HG02588 (cell line): ENCODE measurements around the gene NLRX1.
"Not testable (repeated sequence)": the region's sequence is repeated elsewhere in the genome, so short reads cannot be mapped to it uniquely, and the experiment has no call there.

Experiments
- ATAC-seq: cut with Tn5 transposase; IDR thresholded peaks from one replicate; pipeline ENCODE4 v1.9.1; 2021; ENCODE audit warnings: mild to moderate bottlenecking, moderate library complexity; ENCODE audit not compliant: unreplicated experiment

NLRX1 gene

DNA sequence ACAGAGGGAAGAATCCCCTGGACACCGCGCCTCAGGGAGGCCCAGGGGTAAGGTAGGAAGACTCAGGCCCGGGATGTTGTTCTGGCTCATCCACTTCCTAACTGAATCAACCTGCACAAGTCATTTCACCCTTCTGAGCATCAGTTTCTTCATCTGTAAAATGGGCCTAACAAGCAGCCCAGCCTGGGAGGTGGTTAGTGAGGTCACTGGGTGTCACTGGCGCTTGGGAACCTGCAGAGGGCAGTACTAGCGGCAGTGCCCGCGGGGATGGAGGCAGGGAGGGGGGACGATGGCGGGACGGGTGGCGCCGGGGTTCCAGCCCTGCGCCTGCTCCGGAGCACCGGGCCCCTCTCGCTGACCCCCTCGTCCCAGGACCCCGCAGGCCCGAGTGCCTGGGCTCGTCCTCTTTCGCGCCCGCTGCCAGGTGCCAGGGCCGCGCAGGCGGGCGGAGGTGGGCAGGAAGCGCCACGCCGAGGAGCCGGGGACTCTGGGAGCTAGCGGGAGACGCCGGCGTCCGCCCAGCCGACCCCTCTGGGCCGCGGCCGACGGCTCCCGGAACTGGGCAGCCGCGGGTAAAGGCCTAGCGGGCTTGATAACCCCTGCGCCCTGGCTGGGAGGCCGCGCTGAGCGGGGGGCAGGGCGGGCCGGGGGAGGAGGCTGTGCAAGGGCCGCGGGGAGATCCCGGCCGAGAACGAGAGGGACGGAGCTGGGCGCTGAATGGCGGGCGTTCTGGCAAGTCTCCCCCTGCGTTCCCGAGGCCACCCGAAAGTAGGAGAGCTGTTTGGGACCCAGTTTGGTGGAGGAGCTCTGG lies at the start of gene NLRX1:
NLRX1 (plus strand) TSS at position 255 of the 811 bp plus-strand sequence. CDS start 2,679 bp downstream, outside the sequence.
- peak; percentile 88 for ATAC-seq

DNA sequence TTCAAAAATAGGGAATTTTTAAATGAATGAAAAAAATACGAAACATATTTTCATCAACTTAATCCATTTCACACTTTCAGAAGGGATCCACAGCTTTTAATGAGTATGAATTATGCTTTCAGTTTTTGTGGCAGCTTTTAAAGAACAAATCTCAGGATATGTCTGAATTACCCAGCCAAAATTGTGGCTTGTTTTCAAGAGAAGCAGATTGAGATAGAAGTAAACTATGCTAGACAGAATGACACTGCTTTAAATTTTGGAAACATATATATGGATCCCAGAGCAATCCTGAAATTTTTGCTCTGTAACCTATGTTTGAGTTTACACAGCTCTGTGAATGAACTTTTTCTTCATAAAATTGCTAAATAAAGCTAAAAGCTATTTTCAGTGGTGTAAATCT lies 49.6 kb upstream of the NLRX1 start:
- ATAC-seq: no peak

GRCh38 chr11:119120639-119121007 lies 47.9 kb upstream of the NLRX1 start:
- no peak for ATAC-seq

- ATAC-seq: peak; percentile 96
Measured at GRCh38 chr11:119121008-119121810, 47.3 kb upstream of the NLRX1 start, which contains the start of gene HINFP. HINFP (plus strand) TSS chr11:119121580; CDS start chr11:119126945, 5,365 bp downstream.

- no peak for ATAC-seq
Measured at GRCh38 chr11:119121811-119122124, 46.8 kb upstream of the NLRX1 start.

- no peak for ATAC-seq
Measured at GRCh38 chr11:119125821-119126220, 42.7 kb upstream of the NLRX1 start.

- no peak for ATAC-seq
Measured at GRCh38 chr11:119126675-119127268, 41.8 kb upstream of the NLRX1 start.

GRCh38 chr11:119130662-119131061 lies 37.9 kb upstream of the NLRX1 start:
- no peak for ATAC-seq

- no peak for ATAC-seq
Measured at GRCh38 chr11:119134389-119134978, 34.0 kb upstream of the NLRX1 start.

GRCh38 chr11:119139276-119139675 lies 29.2 kb upstream of the NLRX1 start:
- not testable (repeated sequence) for ATAC-seq

DNA sequence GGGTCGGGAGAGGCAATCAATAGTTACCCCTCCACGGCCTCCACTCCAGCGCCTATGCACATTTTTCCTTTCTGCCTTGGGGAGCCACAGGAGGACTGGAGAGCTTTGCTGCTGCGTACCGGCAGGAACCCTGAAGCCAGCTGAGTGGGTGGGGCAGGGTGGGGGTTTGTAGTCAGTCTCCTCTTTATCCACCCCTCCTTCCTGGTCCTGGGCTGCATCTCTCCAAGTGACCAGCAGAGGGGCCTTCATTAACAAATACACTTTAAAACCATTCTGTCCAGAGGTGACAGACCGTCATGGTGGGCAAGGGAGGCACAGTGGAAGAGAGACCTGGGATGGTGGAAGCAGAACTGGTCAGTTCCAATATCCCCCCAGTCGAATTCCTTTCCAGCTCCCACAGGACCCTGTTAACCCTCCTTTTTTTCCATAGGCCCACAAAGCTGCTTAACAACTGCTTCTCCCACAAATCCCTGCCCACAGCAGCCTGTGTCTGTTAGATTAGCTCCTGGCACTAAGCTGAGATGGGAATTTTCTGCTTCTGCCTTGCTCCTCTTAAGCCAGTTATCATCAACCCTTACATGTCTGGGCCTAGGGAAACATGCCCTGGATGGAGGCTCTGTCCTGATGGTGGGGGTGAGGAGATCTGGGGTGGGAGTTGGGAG lies 23.6 kb upstream of the NLRX1 start:
- no peak for ATAC-seq

- ATAC-seq: no peak
Measured at GRCh38 chr11:119145551-119145950, 23.0 kb upstream of the NLRX1 start.

GRCh38 chr11:119147604-119148333 lies 20.8 kb upstream of the NLRX1 start:
- no peak for ATAC-seq

- no peak for ATAC-seq
Measured at GRCh38 chr11:119148720-119149017, 19.9 kb upstream of the NLRX1 start.

- ATAC-seq: no peak
Measured at GRCh38 chr11:119149018-119149785, 19.3 kb upstream of the NLRX1 start, which contains the start of gene ABCG4. ABCG4 (plus strand) TSS chr11:119149052; CDS start chr11:119149966, 914 bp downstream.

DNA sequence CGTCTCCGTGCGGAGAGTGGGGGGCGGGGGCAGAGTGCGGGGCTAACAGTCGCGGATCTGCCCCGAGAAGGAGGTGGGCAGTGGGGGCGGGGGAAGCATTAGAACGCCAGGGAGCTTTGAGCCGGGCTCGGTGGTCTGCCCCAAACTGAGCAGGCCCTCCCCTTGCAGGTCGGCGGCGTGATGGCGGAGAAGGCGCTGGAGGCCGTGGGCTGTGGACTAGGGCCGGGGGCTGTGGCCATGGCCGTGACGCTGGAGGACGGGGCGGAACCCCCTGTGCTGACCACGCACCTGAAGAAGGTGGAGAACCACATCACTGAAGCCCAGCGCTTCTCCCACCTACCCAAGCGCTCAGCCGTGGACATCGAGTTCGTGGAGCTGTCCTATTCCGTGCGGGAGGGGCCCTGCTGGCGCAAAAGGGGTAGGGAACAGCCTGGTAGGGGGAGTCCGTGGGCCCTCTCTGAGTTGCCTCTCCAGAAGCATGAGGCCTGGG lies 18.7 kb upstream of the NLRX1 start:
- ATAC-seq: no peak

DNA sequence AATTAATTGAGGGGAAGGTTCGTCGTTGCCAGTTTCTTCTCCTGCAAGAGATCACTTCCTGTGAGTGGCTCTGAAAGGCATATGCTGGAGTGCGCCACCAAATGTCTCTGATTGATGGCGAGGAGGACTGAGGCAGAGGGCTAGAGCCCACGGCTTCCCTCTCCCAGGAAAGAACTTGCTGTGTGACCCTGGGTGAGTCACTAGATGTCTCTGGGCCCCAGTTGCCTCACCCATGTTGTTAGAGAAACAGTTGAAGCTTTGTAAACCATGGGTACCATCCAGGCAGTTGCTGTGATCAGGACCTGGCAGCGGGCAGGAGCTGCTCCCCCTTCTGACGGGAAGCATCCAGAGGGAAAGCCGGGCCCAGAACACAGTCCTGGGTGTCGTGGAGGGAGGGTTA lies 16.5 kb upstream of the NLRX1 start:
- no peak for ATAC-seq

DNA sequence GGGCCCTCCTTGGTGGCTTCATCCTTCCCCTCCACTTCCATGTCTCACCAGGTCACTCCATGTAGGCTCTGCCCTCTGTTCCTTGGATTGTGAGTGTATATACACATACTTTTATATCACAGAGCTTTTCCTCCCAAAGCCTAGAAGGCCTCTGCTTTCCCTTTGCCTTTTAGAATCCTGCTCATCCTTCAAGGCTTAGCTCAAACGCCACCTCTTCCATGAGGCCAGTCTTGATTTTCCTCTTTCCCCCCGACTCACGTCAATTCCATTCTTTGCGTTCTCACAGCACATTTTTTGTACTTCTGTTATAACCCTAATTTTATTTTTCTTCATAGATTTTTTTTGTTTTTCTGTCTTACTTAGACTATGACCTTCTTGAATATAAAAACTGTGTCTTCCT lies 15.9 kb upstream of the NLRX1 start:
- ATAC-seq: no peak
